Left forelimb (tissue), 1 donor: ENCODE results near the gene MAGEB1.

Experiments
- DNase-seq: peaks from one replicate; pipeline ENCODE4 v3.0.0-alpha.2; 2018; ENCODE audit warnings: low spot score

The MAGEB1 gene

GRCh38 chrX:30296408-30297254 lies 49.7 kb downstream of the MAGEB1 start:
- no peak for DNase-seq

GRCh38 chrX:30301208-30301607 lies 54.3 kb downstream of the MAGEB1 start:
- DNase-seq, result no peak
